HG03432 (cell line): Measurements from ENCODE around the gene ARHGAP23.

Source experiments
- ATAC-seq: cut with Tn5 transposase; IDR thresholded peaks from one replicate; pipeline ENCODE4 v1.9.1; 2021; ENCODE audit warnings: mild to moderate bottlenecking, moderate library complexity; ENCODE audit not compliant: unreplicated experiment

The ARHGAP23 gene

DNA sequence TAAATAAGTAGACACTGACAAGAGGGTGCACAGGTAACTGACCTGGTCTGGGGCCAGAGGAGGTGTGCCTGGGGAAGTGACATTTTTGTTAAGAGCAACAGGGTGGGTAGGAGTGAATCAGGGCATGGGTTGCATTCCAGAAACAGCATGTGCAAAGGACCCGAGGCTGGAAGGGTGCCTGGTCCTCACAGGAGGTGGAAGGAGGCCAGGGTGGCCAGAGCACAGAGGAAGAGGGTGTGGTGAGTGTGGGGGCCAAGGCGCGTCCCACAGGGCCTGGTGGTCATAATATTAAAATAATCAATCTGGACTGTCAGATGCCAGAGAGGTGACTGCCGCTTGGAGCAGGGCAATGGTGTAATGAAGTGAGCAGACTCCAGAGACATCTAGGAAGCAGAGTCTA lies 14.3 kb downstream of the ARHGAP23 start:
- no peak for ATAC-seq

DNA sequence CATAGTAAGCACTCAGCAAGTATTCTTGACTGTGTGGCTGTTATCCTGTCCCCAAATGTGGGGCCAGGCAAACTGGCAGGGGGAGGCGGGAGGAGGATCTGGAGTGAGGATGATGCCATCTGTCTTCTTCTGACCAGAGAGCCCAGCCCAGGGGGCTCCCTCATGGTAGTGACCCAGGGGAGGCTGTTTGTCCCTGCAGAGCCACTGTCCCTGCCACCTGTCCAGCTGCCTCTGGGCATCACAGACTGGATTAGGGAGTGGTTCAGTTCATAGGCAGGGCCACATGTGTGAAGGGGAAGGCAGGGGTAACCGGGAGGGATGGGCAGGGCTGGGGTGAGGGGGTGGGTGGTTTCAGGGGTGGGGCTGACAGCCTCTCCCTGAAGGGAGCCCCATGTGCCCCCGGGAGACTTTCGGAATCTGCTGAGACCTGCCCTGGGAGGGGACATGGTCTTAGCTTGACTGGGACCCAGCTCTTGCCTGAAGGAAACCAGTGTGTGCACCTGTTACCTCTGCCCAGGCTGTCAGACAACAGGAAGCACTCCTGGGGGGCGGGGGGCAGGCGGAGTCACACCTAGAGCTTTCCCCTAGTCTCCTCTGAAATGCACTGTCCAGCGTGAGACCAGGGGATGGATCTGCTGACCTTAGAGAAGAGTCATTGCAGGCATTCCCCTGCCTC lies 15.2 kb downstream of the ARHGAP23 start:
- no peak for ATAC-seq

DNA sequence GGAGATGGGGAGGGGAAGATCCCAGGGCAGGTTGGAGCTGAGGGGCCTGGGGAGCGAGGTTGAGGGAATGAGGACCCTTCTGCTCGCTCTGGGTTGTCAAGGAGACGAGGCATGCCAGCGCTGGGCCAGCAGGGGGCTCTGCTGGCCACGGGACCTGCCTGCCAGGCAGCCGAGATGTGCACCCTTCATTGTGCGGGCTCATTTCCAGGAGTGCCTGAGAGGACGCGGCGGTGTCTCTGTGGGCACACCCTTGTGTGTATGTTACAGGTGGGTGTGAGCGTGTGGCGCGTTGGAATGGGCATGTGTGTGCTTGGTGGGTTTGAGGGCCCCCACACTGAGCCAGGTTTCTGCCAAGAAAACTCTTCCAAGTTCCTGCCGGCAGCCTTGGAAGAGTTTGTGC lies 15.9 kb downstream of the ARHGAP23 start:
- ATAC-seq = no peak

DNA sequence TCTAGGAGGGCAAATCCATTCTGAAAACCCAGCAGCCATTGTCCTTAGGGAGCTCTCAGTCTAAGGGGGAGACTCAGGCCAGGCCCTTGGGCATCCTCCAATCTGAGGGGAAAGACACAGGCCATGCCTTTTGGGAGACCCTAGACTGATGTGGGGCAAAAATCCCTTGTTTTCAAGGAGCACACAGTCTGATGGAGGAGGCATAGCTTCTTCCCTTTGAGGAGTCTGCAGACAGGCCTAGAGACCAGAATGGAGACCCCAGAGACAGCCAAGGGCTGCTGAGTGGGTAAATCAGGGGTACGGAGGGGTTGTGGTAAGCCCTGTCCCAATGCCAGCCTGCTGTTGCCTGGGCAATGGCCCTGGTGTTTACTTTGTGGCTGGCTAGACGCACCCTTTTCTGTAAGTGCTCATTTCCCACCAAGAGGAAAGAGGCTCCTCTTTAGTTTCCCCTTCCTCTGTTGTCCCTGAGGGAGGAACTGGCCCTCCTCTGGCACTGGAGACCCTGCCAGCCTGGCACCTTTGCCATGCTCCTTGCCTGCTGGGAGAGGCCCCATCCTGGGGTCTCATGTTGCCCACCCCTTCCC lies 19.3 kb downstream of the ARHGAP23 start:
- no peak for ATAC-seq

DNA sequence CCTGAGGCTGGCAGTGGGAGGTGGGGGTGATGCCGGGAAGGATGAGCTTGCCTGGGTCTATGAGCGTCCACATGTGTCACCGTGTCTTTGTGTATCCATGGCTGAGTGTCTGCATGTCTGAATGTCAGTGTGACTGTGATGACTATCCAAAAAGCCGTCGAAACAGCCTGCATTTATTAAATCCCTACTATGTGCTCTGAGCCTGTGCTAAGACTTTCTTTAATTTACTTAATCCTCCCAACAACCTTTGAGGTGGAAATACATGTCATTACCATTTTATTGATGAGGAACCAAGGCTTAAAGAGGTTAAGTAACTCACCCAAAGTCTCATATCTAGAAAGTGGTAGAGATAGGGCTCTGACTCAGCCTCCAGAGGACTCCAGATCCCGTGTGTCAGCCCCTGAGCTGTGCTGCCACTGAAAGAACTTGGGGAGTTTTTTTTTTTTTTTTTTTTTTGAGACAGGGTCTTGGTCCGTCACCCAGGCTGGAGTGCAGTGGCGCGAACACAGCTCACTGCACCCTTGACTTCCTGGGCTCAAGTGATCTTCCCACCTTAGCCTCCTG lies 20.0 kb downstream of the ARHGAP23 start:
- no peak for ATAC-seq

DNA sequence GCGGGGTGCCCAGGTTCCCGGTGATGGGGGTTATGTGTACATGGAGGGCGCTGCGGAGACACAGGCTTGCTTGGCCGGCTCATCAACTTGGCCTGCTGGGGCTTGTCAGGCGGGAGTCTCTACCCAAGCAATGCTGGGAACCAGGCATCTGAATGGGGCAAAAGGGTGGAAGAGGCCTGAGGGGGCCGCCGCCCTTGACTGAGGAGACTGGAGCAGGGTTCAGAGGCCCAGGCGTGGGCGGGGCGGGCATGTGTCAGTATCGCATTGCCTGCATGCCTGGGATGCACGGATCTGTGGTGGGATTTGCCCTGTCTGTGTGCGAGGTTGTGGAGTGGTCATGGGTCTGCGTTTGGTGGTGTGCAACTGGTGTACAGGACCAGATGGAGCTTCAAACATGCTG lies 21.1 kb downstream of the ARHGAP23 start:
- no peak for ATAC-seq

DNA sequence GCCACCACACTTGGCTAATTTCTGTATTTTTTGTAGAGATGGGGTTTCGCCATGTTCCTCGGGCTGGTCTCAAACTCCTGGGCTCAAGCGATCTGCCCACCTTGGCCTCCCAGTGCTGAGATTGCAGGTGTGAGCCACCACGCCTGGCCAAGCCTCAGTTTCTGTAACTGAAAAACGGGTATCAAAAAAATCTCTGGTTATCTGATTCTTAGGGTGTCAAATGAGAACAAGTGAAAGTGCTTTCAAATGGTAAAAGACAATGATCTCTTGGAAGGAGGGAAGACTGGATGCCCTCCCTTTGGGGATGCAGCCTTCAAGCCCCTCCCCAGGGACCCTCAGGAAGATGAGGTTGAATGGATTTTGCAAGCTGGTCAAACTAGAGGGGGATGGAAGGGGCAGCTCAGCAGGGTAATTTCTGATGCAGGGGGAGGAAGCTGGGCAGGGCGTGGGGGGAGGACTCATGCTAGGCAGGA lies 22.3 kb downstream of the ARHGAP23 start:
- ATAC-seq = no peak

DNA sequence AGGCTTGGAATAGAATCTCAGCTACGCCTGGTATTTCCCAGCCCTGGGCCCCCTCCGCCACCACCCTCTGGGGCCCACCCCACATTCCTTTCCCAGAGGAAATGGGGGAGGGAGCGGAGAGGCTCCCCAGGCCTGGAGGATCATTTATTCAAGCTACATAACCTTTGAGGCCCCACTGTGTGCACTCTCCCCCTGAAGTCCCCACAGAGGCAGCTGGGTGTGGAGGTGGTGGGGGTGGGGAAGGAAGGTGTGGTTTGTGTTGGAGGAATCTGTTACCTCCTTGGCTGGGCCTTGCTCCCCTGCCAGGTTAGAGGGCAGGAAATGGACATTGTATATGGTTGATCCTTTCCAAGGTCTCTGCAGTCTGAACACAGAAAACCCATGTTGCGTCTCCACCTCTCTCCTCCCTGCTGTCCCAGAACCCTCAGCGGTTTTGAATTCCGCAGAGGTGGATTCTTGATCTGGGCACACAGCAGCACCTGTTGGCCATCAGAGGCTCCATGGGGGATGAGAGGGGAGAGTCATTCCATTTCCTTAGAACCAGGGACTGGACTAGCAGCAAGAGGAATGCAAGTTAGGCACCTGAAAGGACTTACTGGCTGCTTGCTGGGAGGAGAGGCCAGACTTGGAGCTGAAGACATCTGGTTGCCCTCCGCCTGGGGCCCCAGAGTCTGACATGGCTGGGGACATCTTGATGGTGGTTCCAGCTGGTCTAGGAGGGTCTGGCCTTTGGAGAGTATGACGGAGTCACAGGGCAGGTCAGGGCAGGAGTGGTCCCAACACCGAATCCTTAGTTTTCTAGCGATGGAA lies 23.0 kb downstream of the ARHGAP23 start:
- no peak for ATAC-seq

DNA sequence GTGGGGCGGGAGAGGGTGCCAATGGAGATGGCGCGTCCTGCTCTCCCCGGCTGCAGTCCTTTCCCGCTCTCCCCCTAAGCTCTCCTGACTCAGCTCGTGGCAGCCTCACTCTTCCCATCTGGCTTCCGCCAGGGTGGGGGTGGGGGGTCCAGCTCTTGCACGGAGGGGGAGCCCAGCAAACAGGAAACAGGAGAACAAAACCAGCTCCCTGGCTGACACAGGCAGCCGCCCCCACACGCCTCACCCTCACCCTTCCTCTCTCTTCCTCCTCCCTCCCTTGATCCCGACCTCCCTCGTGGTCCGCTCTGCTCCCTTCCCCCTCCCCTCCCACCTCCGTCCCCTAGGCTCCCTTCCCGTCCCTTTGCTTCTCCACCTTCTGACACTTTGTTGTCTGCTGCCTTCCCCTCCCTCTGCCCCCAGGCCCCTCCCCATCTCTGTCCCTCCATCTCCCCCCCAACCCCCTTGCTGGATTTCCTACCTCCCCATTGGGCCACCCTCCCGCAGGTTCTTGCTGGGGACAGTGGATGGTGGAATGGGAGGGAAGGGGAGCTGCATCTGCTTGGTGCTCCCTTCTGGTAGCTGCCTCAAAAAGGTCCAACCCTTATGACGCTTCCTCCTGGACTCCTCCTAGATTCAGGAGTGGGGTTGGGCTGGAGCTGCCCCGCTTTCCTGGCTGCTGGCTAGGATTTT lies 23.7 kb downstream of the ARHGAP23 start:
- ATAC-seq = no peak

DNA sequence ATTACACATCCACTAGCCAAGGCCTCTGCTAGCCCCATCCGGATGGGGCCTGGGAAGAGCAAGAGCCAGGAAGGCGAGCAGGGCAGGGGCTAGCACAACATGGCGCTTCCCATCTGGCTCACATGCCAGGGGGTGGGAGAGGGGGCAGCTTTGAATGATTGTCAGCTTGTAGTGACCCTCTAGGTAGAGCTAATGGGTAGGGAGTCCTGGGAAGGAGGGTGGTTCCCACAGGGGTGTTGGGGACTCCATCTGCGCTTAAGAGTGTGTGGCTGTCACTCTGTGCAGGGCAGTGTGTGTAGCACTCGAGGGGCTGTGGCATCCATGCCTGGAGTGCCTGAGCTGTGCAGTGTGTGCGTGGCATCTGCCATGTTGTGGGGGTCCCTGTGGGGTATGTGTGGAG lies 24.5 kb downstream of the ARHGAP23 start:
- no peak for ATAC-seq

DNA sequence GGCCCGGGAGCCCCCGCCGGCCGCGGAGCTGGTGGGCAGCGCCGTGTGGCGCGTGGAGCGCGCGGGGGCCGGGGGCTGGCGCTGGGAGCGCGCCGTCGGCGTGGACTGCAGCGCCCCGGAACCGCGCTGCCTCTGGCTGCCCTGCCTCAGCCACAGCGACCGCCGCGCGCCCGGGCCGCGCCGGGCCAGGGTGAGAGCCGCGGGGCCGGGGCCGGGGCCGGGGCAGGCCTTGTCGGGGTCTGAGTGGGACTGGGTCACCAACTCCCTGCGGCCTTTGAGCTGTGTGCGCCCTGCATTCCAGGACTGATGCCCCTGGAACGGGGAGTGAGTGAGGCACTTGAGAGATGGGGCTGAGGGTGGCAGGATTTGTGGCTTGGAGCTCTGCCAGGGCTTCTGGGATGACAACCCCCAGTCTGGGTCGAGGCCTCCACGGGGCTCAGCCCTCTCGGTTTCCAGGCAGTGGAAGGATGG lies 25.7 kb downstream of the ARHGAP23 start:
- ATAC-seq = no peak

DNA sequence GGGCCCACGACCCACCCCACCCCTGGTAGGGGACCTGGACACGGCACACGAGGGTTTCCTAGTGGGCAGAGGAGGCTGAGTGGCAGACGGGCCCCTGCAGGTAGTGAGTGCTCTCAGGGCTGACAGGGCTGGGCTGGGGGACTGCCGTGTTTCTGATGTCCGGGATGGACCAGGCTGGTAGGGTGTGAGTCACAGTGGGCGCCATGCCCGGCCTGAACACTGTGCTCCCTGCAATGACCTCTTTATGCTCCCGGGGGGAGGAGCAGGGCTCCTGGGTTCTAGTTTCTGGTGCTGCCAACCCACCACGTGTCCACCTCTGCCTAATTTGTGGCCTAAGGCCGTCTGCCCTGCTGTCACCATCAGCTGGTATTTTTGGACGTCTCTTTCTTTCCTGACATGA lies 26.3 kb downstream of the ARHGAP23 start:
- no peak for ATAC-seq

DNA sequence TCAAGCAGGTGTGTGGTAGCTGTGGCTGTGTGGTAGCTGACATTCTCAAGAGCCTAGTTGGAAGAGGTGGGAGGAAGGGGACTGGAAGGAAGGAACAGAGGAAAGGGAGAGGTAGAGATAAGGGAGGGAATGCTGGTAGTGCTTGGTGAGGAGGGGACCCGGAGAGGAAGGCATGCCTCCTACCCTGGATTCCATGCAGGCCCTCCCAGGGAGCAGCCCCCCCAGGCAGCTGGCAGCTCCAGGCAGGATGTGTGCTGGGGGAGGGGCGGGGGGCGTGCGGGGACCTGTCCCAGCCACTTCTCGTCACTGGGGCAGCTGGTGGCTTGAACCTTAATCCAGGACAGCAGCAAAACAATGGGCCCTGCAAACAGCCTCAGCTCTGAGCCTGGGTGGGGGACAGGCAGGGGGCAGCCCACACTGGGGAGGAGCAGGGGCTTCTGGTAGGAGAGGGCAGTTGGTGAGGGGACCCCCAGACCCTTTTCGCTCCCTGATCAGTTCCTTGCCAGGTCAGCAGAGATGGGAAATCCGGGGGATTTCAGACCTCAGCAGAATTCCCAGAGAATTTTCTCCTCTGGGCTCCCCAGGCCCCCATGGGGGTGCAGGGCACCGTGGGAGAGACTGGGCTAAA lies 27.1 kb downstream of the ARHGAP23 start:
- no peak for ATAC-seq

DNA sequence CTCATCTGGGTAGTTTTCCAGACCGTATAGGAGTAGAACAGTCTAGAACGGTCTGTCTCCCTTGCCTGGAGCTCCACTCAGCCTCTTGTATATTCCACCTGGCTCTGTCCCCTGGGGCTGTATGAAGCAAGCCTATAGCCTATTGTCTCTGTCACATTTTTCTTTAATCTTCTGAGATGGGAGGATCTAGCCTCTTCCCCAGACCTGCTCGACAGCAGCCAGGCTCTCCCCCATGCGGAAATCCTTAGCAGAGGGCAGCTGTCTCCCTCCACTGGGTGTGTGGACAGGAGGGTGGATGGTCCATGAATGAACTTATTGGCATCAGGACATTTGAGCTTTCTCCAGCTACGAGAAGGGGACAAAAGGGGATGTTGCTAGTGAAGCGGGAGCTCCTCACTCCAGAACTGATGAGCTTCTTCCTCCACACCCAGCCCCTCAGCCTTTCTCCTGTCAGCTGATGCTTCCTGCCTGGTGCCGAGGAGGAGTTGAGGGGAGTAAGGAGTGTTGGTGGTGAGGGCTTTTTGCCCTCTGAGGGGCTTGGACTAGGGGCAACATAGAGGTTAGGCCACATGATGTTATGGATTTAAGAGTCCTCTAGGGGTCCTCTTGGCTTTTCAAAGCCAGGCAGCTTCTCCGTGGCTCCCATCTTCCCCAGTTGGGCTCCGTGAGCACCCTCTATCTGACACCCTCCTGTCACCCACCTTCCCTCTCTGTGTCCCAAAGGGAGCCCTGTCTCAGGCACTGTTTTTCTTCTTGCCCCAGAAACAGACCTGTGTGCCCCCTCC lies 28.0 kb downstream of the ARHGAP23 start:
- ATAC-seq = no peak

DNA sequence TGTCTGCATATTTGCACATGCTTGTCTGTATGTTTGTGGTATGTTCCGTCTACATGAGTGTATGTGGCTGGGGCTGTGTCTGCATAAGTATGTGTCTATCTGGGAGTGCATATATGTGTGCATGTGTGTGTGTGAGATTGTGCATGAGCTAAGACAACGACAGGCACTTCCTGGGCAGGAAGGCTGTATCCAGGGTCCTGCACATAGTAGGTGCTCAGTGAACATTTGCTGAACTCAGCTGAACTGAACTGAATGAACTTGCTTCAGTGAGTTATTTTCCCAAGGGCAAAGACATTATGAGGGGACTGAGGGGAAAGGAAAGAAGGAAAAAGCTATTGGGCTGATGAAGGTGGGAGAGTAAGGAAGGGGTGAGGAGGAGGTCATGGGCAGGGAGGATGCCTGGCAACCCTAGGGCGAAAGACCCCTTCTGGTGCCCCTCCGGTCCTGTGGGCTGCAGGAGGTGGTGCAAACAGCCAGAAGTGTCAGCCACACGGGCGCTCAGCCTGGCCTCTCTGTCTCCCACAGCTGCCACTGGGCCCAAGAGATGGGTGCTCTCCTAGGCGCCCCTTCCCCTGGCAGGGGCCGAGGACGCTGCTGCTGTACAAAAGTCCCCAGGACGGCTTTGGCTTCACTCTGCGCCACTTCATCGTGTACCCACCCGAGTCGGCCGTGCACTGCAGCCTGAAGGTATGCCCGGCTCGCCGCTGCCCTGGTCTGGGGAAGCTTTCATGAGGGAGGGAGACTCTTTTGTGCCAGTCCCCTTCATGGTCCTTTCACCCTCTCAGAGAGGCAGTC lies 29.5 kb downstream of the ARHGAP23 start:
- ATAC-seq = no peak

DNA sequence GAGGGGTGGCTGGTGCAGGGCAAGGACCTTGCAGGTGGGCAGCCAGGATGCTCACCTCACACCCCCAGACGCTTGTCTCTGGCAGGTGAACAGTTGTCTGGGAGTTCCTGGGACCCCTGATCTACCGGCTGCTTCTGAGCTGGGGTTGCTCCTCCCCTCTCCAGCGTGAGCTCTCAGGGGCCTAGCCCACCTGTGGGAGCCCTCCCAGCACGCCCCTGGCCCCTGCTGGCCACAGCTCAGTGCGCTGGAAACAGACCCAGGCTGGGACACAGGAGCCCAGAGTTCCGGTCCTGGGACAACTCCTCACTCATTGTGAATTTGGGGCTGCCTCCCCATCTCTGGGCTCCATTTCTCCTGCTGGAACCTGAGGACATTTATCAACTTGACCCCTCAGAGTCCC lies 30.3 kb downstream of the ARHGAP23 start:
- ATAC-seq = no peak

DNA sequence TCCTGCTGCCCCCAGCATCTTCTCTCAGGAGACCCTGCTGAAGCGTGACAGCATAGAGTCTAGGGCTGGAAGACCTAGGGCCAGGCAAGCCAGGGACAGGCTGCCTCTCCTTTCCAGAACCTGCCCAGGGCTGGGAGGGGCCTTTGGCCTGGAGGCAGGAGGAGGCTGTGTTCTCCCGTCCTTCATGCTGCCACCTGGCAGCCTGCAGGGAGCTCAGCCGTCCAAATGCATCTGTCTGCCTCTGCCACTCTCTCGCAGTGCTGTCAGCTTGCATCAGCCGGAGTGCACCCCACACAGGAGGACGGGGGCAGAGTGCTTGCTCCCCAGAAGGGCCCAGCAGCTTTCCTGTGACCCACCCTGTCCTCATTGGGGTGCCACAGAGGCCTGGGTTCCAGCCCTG lies 31.3 kb downstream of the ARHGAP23 start:
- no peak for ATAC-seq

DNA sequence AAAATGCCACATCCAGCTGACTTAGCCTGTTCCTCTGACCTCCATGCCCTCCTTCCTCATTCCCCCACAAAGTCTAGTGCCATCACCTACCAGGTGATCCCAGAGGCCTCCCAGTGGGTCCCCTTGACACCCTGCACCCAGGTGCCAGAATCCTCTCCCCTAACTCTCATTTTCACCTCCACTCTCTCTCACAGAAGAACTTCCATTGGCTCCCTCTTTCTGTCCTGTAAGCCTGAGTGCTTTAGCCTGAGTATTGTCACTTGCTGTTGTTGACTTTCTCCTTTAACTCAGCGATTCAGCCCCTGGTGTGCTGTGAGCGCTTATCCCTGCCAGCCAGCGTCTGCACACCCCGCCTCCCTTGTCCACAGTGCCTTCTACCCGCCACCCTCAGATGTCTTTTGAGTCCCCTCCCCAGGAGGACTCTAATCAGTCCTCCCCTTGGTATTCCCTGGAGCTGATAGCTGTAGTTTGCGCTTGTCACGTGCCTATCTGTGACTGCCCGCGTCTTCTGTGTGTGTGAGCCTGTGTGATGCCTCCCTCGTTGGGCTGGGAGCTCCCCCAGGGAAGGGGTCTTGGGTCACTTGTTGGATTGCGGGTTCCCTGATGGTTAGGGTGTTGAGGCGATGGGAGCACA lies 31.9 kb downstream of the ARHGAP23 start:
- ATAC-seq = no peak
